NCI-H2227 treated with DMSO at 0.1 percent for 48 hours (cell line): ENCODE data around the gene SLC6A6.

ENCODE experiments used
- DNase-seq: peaks from one replicate; lab custom pipeline; 2025; lab: John Stamatoyannopoulos, UW

The SLC6A6 gene

GRCh38 chr3:14422016-14422963 lies 19.9 kb downstream of the SLC6A6 start:
- DNase-seq = no peak

DNA sequence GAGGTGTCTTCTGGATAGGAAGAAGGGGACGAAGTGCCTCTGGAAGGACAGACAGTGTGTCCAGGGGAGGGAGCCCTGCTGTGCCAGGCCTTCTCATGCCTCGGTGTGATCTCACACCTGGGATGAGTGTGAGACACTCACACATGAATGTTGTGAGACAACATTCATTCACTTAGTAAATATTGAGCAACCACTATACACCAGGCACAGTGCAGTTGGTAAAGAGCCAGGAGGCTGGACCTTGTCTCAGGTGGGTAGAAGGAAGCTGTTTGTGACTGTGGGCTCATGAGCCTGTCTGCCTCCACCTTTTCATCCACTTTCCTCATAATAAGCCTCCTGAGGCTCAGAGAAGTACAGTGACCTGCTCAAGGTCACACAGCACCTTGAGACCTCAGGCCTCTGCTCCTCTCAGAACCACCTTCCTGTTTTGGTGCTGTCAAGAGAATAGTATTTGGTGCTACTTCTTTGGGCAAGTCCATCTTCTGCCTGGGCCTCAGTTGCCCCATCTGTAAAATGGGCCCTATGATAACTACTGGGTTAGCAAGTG lies 20.9 kb downstream of the SLC6A6 start:
- DNase-seq = no peak

- DNase-seq = no peak
These were observed 21.6 kb downstream of the SLC6A6 start for GRCh38 chr3:14423963-14424362.

DNA sequence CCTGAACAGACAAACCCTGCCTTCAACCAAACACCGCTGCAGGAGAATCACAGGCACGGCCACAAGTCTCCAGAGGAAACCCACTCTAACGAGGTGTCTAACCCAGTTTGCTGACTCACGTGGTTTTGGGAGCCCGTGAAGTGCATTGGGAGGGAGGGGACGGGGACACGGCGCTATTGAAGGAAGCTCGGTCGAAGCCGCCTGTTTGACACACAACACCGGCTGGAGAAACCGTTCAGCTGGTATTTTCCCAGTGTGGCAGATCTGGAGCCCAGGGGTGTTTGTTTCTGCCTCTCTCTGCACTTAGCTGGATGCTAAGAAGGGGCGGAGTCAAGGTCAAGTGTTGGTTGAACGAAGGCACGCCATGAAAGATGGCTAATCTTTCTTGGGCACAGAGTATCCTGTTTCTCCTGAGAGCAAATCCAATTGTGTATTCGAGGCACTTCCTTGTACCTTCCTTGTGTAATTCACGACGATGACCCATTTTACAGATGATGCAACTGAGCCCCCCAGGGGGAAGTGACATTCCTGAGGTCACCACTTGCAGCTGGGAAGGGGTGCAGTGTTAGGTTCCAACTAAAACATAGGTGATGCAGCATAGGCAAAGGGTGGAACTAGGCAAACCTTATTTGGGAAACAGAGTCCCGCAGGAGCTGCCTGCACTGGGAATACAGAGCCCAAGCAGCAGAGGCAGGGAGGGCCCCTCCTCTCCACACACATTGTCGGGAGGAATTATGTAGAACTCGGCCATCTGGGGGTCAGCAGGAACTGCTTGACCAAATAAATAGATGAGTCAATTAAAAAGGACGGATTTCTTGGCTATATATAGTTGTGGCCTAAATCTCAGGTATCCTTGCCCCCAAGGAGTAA lies 22.5 kb downstream of the SLC6A6 start:
- DNase-seq = peak; percentile 7

DNA sequence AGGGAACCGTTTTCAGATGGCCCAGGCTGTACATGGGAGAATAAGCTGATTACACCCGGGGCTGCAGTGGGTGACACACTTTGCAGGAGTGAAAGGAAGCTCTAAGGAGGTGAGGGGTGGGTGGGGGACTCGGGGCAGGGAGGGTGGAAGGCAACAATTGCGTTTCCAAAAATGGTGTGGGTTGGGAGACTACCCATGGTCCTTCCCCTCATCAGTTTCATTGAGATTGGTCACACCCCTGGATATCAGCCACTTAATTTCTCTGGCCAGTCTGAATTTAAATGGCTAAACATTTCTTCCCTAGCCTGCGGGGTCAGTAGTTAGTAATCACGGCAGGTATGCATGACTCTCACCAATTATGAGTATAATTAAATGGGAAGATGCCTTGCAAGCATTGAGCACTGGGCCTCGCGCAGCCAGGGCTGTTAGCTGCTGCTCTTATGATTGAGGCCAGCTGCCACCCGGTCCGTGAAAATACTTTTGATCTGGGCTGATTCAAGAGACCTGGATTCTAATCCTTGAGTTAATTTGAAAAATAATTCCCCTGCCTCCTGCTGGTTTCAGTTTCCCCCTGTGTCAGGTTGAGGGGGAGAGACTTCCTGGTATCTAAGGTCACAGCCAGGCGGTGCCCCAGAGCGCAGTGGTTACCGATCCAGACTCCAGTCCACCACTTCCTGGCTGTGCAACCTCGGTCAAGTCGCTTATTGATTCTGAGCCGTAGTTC lies 23.3 kb downstream of the SLC6A6 start:
- no peak for DNase-seq

- no peak for DNase-seq
These were observed 23.9 kb downstream of the SLC6A6 start for GRCh38 chr3:14426305-14426620.

DNA sequence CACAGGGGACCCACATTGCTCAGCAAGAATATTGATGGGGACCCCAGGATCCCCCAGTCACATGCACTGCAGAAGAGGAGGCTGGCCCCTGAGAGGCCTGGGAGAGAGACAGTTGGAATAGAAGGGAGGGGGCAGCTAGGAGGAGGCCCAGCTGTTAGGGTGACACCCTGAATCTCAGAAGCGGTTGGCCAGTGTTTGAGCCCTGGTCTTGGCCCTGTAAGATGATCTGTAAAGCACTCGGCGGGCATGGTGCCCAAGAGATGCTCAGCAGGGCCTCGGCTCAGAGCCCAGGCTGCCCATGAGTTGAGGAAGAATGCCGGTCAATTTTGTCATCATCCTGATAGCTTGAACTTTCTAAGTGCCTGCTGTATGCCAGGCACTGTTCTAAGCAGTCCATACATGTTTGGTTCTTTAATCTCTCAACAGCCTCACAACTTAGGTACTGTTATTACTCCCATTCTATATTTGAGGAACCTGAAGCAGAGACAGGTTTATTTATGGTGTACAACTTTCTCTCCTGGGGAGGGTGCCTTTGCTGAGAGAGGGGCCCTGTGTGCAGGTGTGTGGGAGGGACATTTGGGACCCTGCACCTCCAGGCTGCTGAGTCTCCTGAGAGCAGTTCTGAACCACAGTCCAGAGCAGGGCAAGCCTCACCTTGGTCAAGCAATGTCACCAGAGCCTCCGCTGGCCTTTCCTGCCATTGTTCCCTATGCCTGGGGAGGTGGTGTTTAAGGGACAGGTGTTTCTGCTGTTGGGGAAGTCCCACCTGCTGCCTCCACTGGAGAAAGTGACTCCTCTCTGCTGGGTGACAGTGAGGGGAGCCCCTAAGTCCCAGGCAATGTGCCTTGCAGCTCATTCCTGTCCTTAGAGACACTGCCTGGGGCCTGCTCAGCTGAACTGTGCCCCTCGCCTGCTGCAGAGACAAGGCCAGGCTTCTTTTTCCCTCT lies 26.0 kb downstream of the SLC6A6 start:
- DNase-seq = no peak

GRCh38 chr3:14429237-14429636 lies 26.8 kb downstream of the SLC6A6 start:
- no peak for DNase-seq

DNA sequence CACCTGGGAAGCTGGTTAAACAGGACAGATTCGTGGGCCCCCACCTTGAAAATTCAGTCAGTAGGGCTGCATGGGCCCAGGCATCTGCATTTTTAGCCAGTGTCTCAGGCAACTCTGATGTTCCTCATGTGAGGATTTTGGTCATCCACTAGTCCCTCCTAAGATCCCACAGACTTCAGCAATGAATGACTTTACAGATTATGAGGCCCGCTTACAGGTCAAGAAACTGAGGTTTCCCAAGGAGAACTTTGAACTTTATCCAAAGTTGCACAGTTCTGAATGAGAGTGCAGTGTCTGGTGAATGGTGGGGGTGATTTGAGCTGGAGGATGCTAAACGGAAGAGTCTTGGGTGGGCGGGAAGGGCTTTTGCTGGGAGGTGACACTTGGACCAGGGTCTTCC lies 27.2 kb downstream of the SLC6A6 start:
- no peak for DNase-seq

GRCh38 chr3:14430053-14430452 lies 27.6 kb downstream of the SLC6A6 start:
- no peak for DNase-seq

DNA sequence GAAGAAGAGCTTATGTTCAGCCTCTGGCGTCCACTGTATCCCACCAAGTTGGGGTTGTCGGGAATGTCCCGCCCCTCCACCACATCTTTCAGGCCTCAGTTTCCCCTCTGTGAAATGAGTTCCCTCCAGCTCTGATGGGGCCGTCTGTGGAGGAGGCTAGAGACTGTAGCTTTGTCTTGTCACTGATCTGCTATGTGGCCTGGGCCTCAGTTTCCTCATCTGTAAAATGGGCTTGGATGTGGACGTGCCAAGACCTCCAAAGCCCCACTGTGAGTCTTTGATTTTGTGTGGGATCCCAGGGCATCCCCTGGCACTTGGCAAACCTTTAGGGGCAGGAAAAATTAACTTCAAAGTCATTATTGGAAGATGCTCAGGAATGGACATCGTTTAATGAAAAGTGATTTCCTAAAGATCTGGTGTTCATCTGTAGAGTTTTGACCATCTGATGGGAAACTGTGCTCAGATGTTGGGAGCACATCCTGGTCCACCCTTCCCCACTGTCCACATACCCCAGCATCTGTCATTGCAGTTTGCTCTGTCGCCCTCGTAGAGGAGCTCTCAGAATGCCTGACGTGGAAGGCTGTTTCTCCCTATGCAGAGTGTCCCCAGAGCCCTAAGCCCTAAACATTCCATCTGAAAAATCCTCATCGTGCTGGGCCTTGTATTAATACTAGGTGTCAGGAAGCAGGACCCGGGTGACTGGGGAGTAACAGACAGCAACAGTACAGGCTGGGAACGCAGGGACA lies 28.5 kb downstream of the SLC6A6 start:
- no peak for DNase-seq

DNA sequence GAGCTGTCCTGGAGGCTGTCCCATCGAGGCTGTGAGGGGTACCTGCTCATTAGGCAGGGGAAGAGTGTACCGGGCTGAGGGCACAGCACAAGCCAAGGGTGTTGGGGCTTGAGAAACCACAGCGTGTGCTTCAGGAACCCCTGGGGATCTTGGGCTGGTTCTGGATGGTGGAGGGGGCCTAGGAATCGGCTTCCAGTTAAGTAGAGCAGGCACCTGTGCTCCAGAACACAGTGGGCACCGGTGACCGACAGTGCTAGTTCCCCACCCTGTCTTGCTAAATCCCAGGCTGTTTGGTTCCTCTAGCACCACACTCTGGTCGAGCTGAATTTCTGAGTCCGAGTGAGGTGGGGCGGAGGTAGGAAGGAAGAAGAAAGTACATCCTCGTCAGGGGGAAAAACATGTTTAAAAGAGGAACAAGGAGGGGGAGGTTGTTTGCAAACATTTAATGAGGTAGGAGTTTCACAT lies 29.1 kb downstream of the SLC6A6 start:
- DNase-seq = no peak

GRCh38 chr3:14431917-14432834 lies 29.8 kb downstream of the SLC6A6 start:
- DNase-seq = no peak

GRCh38 chr3:14433106-14433505 lies 30.7 kb downstream of the SLC6A6 start:
- no peak for DNase-seq

DNA sequence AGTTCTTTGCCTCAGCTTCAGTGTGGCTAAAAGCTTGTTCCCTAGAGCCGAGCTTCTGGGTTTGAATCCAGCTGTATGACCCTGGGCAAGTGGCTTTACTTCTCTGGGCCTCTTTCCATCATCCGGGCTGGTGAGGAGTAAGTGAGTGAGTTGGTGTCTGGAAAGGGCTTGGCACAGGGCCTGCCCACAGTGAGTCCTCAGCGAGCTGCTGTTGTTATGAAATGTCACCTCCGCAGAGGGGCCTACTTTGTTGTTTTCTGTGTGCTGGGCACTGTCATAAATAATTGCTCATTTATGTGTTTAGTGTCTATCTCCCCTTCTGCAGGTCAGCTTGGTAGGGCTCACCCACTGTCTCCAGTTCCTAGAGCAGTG lies 31.7 kb downstream of the SLC6A6 start:
- DNase-seq = no peak

GRCh38 chr3:14434498-14435151 lies 32.2 kb downstream of the SLC6A6 start:
- DNase-seq = no peak

- DNase-seq = no peak
These were observed 33.0 kb downstream of the SLC6A6 start for GRCh38 chr3:14435175-14436014.

DNA sequence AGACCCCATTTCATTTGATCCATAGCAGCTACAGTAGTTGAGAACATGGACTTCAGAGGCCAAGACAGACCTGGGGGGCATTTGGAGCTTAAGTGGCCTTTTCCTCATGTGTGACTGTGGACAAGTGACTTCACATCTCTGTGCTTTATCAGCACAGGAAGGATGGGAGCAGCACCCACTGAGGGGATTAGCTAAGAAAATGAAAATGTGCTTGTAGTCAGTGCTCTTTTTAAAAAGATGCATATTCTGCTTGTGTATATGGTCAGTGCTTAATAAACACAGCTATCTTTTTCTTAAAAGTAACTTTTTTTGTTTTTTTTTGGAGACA lies 34.5 kb downstream of the SLC6A6 start:
- no peak for DNase-seq
